SK-N-SH treated with all-trans-retinoic acid at 6 μM for 48 hours (cell line): ENCODE results near the gene HTT-AS.
A peak's percentile ranks its signal among the peaks of the same experiment; 100 is the strongest.

Source experiments
- ATAC-seq: fragments of 200-7000 bp; cut with Tn5 transposase; 3 replicates; pipeline ENCODE4 v1.9.1; 2020; ENCODE audit warnings: mild to moderate bottlenecking, moderate library complexity
- ARNTL ChIP-seq: fragments of 450-650 bp; formaldehyde crosslinking; IDR thresholded peaks from 2 replicates; pipeline ENCODE4 v1.5.0; 2020; ENCODE audit warnings: low read depth, mild to moderate bottlenecking, moderate library complexity, borderline replicate concordance
- BACH2 ChIP-seq: fragments of 250-450 bp; sonication (Bioruptor Pico); IDR thresholded peaks from 2 replicates; pipeline ENCODE4 v1.9.0; 2021; ENCODE audit warnings: mild to moderate bottlenecking, borderline replicate concordance
- CSDC2 ChIP-seq: fragments of 250-450 bp; sonication (Bioruptor Pico); IDR thresholded peaks from 2 replicates; pipeline ENCODE4 v1.5.0; 2020; ENCODE audit warnings: mild to moderate bottlenecking, moderate library complexity
- CSRNP3 ChIP-seq: fragments of 250-450 bp; sonication (Bioruptor Pico); IDR thresholded peaks from 2 replicates; pipeline ENCODE4 v1.5.1; 2021; ENCODE audit warnings: mild to moderate bottlenecking, moderate library complexity
- ESRRG ChIP-seq: fragments of 250-450 bp; sonication (Bioruptor Pico); IDR thresholded peaks from 2 replicates; pipeline ENCODE4 v1.6.1; 2021; ENCODE audit warnings: mild to moderate bottlenecking
- GLIS3 ChIP-seq: fragments of 250-450 bp; sonication (Bioruptor Pico); IDR thresholded peaks from 2 replicates; pipeline ENCODE4 v1.5.0; 2020; ENCODE audit warnings: mild to moderate bottlenecking, moderate library complexity
- ISL1 ChIP-seq: fragments of 250-450 bp; sonication (Bioruptor Pico); IDR thresholded peaks from 2 replicates; pipeline ENCODE4 v2.1.2; 2022; ENCODE audit warnings: mild to moderate bottlenecking, moderate library complexity
- OSR1 ChIP-seq: fragments of 250-450 bp; sonication (Bioruptor Pico); IDR thresholded peaks from 2 replicates; pipeline ENCODE4 v1.8.0; 2022; ENCODE audit warnings: moderate library complexity, mild to moderate bottlenecking, inconsistent platforms
- PATZ1 ChIP-seq: fragments of 250-450 bp; sonication (Bioruptor Pico); IDR thresholded peaks from 2 replicates; pipeline ENCODE4 v1.8.0; 2020; ENCODE audit warnings: mild to moderate bottlenecking, moderate library complexity, borderline replicate concordance
- POU6F1 ChIP-seq: fragments of 250-450 bp; sonication (Bioruptor Pico); IDR thresholded peaks from 2 replicates; pipeline ENCODE4 v1.8.0; 2021; ENCODE audit warnings: low read depth, mild to moderate bottlenecking, moderate library complexity, borderline replicate concordance
- RARB ChIP-seq: fragments of 250-450 bp; sonication (Bioruptor Pico); IDR thresholded peaks from 2 replicates; pipeline ENCODE4 v1.8.0; 2021; ENCODE audit warnings: mild to moderate bottlenecking, moderate library complexity
- TCF4 ChIP-seq: fragments of 250-450 bp; sonication (Bioruptor Pico); IDR thresholded peaks from 2 replicates; pipeline ENCODE4 v1.8.0; 2021; ENCODE audit warnings: mild to moderate bottlenecking, moderate library complexity, borderline replicate concordance
- TOX ChIP-seq: fragments of 250-450 bp; sonication (Bioruptor Pico); IDR thresholded peaks from 2 replicates; pipeline ENCODE4 v1.8.0; 2021; ENCODE audit warnings: mild to moderate bottlenecking, moderate library complexity, borderline replicate concordance
- ZC3H10 ChIP-seq: fragments of 250-450 bp; sonication (Bioruptor Pico); IDR thresholded peaks from 2 replicates; pipeline ENCODE4 v1.5.1; 2021; ENCODE audit warnings: mild to moderate bottlenecking, moderate library complexity
- ZFP3 ChIP-seq: fragments of 250-450 bp; sonication (Bioruptor Pico); IDR thresholded peaks from 2 replicates; pipeline ENCODE4 v1.5.0; 2020; ENCODE audit warnings: mild to moderate bottlenecking, moderate library complexity
- ZFP30 ChIP-seq: fragments of 450-650 bp; formaldehyde crosslinking; IDR thresholded peaks from 2 replicates; pipeline ENCODE4 v1.5.0; 2022; ENCODE audit warnings: mild to moderate bottlenecking, moderate library complexity
- ZNF565 ChIP-seq: fragments of 450-650 bp; formaldehyde crosslinking; conservative IDR thresholded peaks from 2 replicates; pipeline ENCODE4 v1.5.0; 2020; ENCODE audit warnings: low read depth, mild to moderate bottlenecking, moderate library complexity
- ZNF70 ChIP-seq: fragments of 450-650 bp; formaldehyde crosslinking; IDR thresholded peaks from 2 replicates; pipeline ENCODE4 v1.5.0; 2020; ENCODE audit warnings: mild to moderate bottlenecking, moderate library complexity
- TF ChIP-seq, protein P1 (sequence below): fragments of 250-450 bp; sonication (Bioruptor Pico); IDR thresholded peaks from 2 replicates; pipeline ENCODE4 v1.5.1; 2020; ENCODE audit warnings: low read depth, mild to moderate bottlenecking, moderate library complexity

HTT-AS gene

DNA sequence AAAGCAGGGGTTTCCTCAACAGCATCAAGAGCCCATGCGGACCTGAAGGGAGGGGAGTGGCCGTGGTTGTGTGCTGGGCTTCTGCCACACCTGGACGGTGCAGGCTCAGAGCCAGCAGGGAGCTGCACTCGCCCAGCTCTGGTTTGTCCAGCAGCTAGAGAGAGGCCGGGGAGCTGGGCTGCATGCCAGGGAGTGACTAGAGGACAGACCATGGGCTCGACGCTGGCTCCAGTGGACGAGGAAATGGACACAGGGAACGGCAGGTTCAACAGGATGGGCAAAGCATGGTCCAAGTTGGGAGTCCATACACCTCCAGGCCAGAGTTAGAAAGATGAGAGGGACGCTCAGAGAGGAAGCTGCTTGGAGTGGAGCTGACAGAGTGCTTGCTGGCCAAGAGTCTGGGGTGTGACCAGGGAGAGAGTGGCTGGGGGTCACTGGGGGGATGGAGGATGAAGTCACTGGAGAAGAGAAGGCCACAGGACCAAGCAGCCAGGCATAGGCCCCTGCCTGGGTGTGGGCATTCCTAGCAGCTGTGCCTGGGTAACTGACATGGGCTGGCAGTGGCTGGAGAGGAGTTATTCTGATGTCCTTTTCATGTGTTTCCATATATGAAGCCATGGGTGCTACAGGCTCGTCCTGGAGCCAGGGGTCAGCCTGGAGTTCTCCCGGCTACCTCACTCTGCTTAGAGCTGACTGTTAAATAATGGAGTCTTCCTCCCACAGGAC is 42.8 kb downstream of the HTT-AS start:
- TF ChIP-seq CSDC2 (CRISPR knock-in tag) (no peak), PATZ1 (no peak), CSRNP3 (CRISPR knock-in tag) (no peak), RARB (CRISPR knock-in tag) (no peak)
- ATAC-seq: peak; percentile 34; the same call in 2 of the 3 replicates

DNA sequence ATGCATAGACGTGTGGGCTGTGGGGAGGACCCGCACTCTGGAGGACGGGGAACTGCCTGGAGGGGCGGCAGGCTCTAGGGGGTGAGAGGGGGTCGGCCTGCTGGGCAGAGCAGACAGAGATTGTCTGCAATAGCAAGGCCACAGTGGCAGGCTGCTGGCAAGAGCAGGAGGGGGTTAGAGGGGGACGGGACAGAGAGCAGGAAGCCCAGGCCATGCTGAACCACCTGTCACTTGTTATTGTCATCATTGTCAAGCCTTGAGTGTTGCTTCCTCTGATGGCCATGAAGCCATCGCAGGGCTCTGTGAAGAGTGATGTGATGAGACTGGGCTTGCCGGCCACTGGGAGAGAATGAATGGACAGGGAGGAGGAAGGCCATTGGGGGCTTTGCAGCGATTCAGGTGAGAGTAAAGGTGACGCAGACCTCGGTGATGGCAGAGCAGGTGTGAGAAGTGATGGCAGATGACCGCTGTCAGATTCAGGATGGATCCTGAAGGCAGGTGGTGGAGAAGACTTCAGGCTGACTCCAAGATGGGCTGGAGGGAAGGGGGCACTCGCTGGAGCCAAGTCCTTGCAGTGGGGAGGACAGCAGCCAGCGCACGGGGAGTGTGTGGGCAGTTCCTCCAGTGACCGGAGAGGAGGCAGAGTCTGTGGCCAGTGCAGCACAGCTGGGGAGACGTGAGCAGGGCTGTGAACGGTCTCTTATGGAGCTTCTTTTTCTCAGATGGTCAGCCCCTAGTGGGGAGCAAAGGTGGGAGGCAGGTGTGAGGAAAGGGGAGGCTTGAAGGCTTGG is 43.6 kb downstream of the HTT-AS start:
- no peak for TF ChIP-seq CSRNP3 (CRISPR knock-in tag)
- no peak for TF ChIP-seq ARNTL (CRISPR knock-in tag)
- TF ChIP-seq ZC3H10 (CRISPR knock-in tag): no peak
- TF ChIP-seq ISL1 (CRISPR knock-in tag): no peak
- TF ChIP-seq ZNF565 (CRISPR knock-in tag): no peak
- TF ChIP-seq, protein P1, sequence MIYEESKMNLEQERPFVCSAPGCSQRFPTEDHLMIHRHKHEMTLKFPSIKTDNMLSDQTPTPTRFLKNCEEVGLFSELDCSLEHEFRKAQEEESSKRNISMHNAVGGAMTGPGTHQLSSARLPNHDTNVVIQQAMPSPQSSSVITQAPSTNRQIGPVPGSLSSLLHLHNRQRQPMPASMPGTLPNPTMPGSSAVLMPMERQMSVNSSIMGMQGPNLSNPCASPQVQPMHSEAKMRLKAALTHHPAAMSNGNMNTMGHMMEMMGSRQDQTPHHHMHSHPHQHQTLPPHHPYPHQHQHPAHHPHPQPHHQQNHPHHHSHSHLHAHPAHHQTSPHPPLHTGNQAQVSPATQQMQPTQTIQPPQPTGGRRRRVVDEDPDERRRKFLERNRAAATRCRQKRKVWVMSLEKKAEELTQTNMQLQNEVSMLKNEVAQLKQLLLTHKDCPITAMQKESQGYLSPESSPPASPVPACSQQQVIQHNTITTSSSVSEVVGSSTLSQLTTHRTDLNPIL (CRISPR knock-in tag): no peak
- TF ChIP-seq RARB (CRISPR knock-in tag): no peak
- ATAC-seq: no peak

GRCh38 chr4:3029464-3029863 is 44.9 kb downstream of the HTT-AS start:
- TF ChIP-seq TCF4 (CRISPR knock-in tag): no peak
- TF ChIP-seq ZNF70 (CRISPR knock-in tag): no peak
- no peak for TF ChIP-seq OSR1
- no peak for TF ChIP-seq ZC3H10 (CRISPR knock-in tag)
- TF ChIP-seq ZFP3: no peak
- TF ChIP-seq ARNTL (CRISPR knock-in tag): no peak
- TF ChIP-seq, protein P1 (CRISPR knock-in tag): no peak
- no peak for TF ChIP-seq ZNF565 (CRISPR knock-in tag)
- TF ChIP-seq CSRNP3 (CRISPR knock-in tag): no peak
- no peak for TF ChIP-seq RARB (CRISPR knock-in tag)
- no peak for TF ChIP-seq BACH2
- TF ChIP-seq ZFP30 (CRISPR knock-in tag): no peak
- no peak for TF ChIP-seq PATZ1
- TF ChIP-seq ESRRG: no peak
- no peak for TF ChIP-seq TOX
- no peak for TF ChIP-seq POU6F1 (CRISPR knock-in tag)
- no peak for TF ChIP-seq ISL1 (CRISPR knock-in tag)
- no peak for TF ChIP-seq GLIS3
- TF ChIP-seq, all 23 proteins: peak for 0
- ATAC-seq: no peak
